HEK293 (cell line): ENCODE results near the gene RGS11.

ENCODE experiments used
- OSR2 ChIP-seq: fragments of 450-650 bp; formaldehyde crosslinking; IDR thresholded peaks from 2 replicates; pipeline ENCODE4 v1.5.1; 2016; ENCODE audit warnings: missing biosample characterization, missing genetic modification characterization
- RBAK ChIP-seq: fragments of 450-650 bp; formaldehyde crosslinking; IDR thresholded peaks from 2 replicates; pipeline ENCODE4 v1.5.1; 2016; ENCODE audit warnings: missing biosample characterization, missing genetic modification characterization
- SALL2 ChIP-seq: fragments of 450-650 bp; formaldehyde crosslinking; IDR thresholded peaks from 2 replicates; pipeline ENCODE4 v1.5.0; 2017; ENCODE audit warnings: missing biosample characterization, mild to moderate bottlenecking, missing genetic modification characterization, borderline replicate concordance
- SETDB1 ChIP-seq: IDR thresholded peaks from one replicate; pipeline ENCODE4 v1.6.1; 2017; ENCODE audit warnings: mild to moderate bottlenecking, low read length, moderate library complexity, mixed read lengths; ENCODE audit not compliant: insufficient read length
- SP2 ChIP-seq: fragments of 450-650 bp; formaldehyde crosslinking; IDR thresholded peaks from 2 replicates; pipeline ENCODE4 v1.5.1; 2016; ENCODE audit warnings: missing biosample characterization, missing genetic modification characterization
- ZBTB48 ChIP-seq: fragments of 450-650 bp; formaldehyde crosslinking; IDR thresholded peaks from 2 replicates; pipeline ENCODE4 v1.5.1; 2016; ENCODE audit warnings: missing biosample characterization, missing genetic modification characterization
- ZBTB7A ChIP-seq: fragments of 450-650 bp; formaldehyde crosslinking; IDR thresholded peaks from 2 replicates; pipeline ENCODE4 v1.5.1; 2016; ENCODE audit warnings: low read depth, missing biosample characterization, missing genetic modification characterization
- ZFP41 ChIP-seq: fragments of 450-650 bp; formaldehyde crosslinking; IDR thresholded peaks from 2 replicates; pipeline ENCODE4 v1.5.1; 2016; ENCODE audit warnings: missing biosample characterization, missing genetic modification characterization, borderline replicate concordance
- ZNF146 ChIP-seq: fragments of 450-650 bp; formaldehyde crosslinking; IDR thresholded peaks from 2 replicates; pipeline ENCODE4 v1.5.1; 2016; ENCODE audit warnings: missing biosample characterization, missing genetic modification characterization
- ZNF2 ChIP-seq: fragments of 450-650 bp; formaldehyde crosslinking; IDR thresholded peaks from 2 replicates; pipeline ENCODE4 v1.5.1; 2016; ENCODE audit warnings: missing biosample characterization, missing genetic modification characterization
- ZNF274 ChIP-seq, 2 experiments: fragments of 200-500 bp in 1 of 2; fragments of 450-650 bp in 1 of 2; sonication (Bioruptor generic) in 1 of 2; formaldehyde crosslinking in 1 of 2; IDR thresholded peaks; 2 replicates each; pipeline versions ENCODE4 v1.5.1 to v1.6.1; 2014 to 2016; ENCODE audit warnings: borderline replicate concordance in 1 of 2, inconsistent platforms in 1 of 2, low read length in 1 of 2, missing biosample characterization in 1 of 2, missing genetic modification characterization in 1 of 2
- ZNF341 ChIP-seq: fragments of 450-650 bp; formaldehyde crosslinking; IDR thresholded peaks from 2 replicates; pipeline ENCODE4; 2016; ENCODE audit warnings: low read depth, missing biosample characterization, missing genetic modification characterization
- ZNF354C ChIP-seq: fragments of 450-650 bp; formaldehyde crosslinking; IDR thresholded peaks from 2 replicates; pipeline ENCODE4 v1.5.1; 2016; ENCODE audit warnings: missing biosample characterization, missing genetic modification characterization, low read depth, borderline replicate concordance
- ZNF391 ChIP-seq: fragments of 450-650 bp; formaldehyde crosslinking; IDR thresholded peaks from 2 replicates; pipeline ENCODE4 v1.5.1; 2016; ENCODE audit warnings: low read depth, missing biosample characterization, missing genetic modification characterization, borderline replicate concordance
- ZNF404 ChIP-seq: fragments of 450-650 bp; formaldehyde crosslinking; IDR thresholded peaks from 2 replicates; pipeline ENCODE4 v1.5.1; 2017; ENCODE audit warnings: missing biosample characterization, missing genetic modification characterization
- ZNF510 ChIP-seq: fragments of 450-650 bp; formaldehyde crosslinking; IDR thresholded peaks from 2 replicates; pipeline ENCODE4 v1.5.1; 2018; ENCODE audit warnings: mild to moderate bottlenecking, missing genetic modification characterization, missing biosample characterization; ENCODE audit not compliant: insufficient replicate concordance
- ZNF549 ChIP-seq: fragments of 450-650 bp; IDR thresholded peaks from 2 replicates; pipeline ENCODE4 v1.5.1; 2018; ENCODE audit warnings: missing biosample characterization, missing genetic modification characterization, mild to moderate bottlenecking, inconsistent platforms, moderate library complexity
- ZNF560 ChIP-seq: fragments of 450-650 bp; formaldehyde crosslinking; IDR thresholded peaks from 2 replicates; pipeline ENCODE4 v1.5.1; 2017; ENCODE audit warnings: missing biosample characterization, missing genetic modification characterization, borderline replicate concordance
- ZNF600 ChIP-seq: fragments of 450-650 bp; formaldehyde crosslinking; IDR thresholded peaks from 2 replicates; pipeline ENCODE4 v1.5.1; 2016; ENCODE audit warnings: missing biosample characterization, missing genetic modification characterization
- ZNF621 ChIP-seq: fragments of 450-650 bp; formaldehyde crosslinking; IDR thresholded peaks from 2 replicates; pipeline ENCODE4 v1.5.1; 2017; ENCODE audit warnings: missing biosample characterization, missing genetic modification characterization
- ZNF624 ChIP-seq: fragments of 450-650 bp; formaldehyde crosslinking; IDR thresholded peaks from 2 replicates; pipeline ENCODE4 v1.5.1; 2017; ENCODE audit warnings: missing biosample characterization, missing genetic modification characterization
- ZNF76 ChIP-seq: fragments of 450-650 bp; formaldehyde crosslinking; IDR thresholded peaks from 2 replicates; pipeline ENCODE4; 2016; ENCODE audit warnings: low read depth, missing biosample characterization, missing genetic modification characterization, borderline replicate concordance
- TF ChIP-seq, protein P1 (sequence below): fragments of 450-650 bp; formaldehyde crosslinking; IDR thresholded peaks from 2 replicates; pipeline ENCODE4 v1.5.1; 2016; ENCODE audit warnings: missing biosample characterization, missing genetic modification characterization
- TF ChIP-seq, protein P2 (sequence below): fragments of 450-650 bp; formaldehyde crosslinking; IDR thresholded peaks from 2 replicates; pipeline ENCODE4 v1.5.1; 2017; ENCODE audit warnings: missing biosample characterization, missing genetic modification characterization
- TF ChIP-seq, protein P3 (sequence below): fragments of 450-650 bp; formaldehyde crosslinking; IDR thresholded peaks from 2 replicates; pipeline ENCODE4 v1.5.1; 2016; ENCODE audit warnings: missing biosample characterization, missing genetic modification characterization
- TF ChIP-seq, protein P4 (sequence below): fragments of 450-650 bp; formaldehyde crosslinking; IDR thresholded peaks from 2 replicates; pipeline ENCODE4 v1.5.1; 2016; ENCODE audit warnings: missing biosample characterization, missing genetic modification characterization, borderline replicate concordance
- TF ChIP-seq, protein P5 (sequence below): fragments of 450-650 bp; formaldehyde crosslinking; IDR thresholded peaks from 2 replicates; pipeline ENCODE4 v1.5.1; 2016; ENCODE audit warnings: missing biosample characterization, missing genetic modification characterization
- TF ChIP-seq, protein P6 (sequence below): fragments of 450-650 bp; formaldehyde crosslinking; IDR thresholded peaks from 2 replicates; pipeline ENCODE4 v1.5.1; 2016; ENCODE audit warnings: missing biosample characterization, missing genetic modification characterization

The RGS11 gene

DNA sequence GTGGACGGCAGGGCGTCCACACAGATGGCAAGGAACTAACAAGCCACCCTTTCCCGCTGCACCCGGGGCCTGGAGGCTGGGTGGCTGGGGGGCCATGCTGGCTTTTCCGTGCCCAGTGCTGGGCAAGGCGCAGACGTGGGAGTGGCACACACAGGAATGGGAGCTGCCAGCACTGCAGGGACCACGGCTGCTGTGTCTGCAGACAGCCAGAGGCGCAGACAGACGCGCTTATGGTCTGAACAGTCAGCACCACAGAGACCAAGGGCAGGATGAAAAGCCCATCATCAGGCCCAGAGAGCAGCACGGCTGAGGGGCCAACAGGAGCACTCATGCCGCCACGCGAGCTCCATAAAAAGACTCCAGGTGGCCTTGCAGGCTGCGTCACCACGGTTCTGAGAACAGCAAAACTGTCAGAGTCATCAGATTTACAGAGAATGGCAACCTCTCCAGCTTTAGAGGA lies 31.2 kb upstream of the RGS11 start (continued):
- TF ChIP-seq, protein P1, sequence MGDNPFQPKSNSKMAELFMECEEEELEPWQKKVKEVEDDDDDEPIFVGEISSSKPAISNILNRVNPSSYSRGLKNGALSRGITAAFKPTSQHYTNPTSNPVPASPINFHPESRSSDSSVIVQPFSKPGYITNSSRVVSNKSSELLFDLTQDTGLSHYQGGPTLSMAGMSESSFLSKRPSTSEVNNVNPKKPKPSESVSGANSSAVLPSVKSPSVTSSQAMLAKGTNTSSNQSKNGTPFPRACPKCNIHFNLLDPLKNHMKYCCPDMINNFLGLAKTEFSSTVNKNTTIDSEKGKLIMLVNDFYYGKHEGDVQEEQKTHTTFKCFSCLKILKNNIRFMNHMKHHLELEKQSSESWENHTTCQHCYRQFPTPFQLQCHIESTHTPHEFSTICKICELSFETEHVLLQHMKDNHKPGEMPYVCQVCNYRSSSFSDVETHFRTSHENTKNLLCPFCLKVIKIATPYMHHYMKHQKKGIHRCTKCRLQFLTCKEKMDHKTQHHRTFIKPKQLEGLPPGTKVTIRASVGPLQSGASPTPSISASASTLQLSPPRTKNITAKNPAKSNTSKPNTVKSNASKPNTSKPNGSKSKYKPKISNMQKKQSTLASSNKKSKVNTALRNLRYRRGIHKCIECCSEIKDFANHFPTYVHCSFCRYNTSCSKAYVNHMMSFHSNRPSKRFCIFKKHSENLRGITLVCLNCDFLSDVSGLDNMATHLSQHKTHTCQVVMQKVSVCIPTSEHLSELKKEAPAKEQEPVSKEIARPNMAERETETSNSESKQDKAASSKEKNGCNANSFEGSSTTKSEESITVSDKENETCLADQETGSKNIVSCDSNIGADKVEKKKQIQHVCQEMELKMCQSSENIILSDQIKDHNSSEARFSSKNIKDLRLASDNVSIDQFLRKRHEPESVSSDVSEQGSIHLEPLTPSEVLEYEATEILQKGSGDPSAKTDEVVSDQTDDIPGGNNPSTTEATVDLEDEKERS: no peak
- TF ChIP-seq ZNF146 (tag by site-specific recombination) (no peak), SP2 (no peak), RBAK (tag by site-specific recombination) (no peak), SETDB1 (no peak), ZNF341 (tag by site-specific recombination) (peak; percentile 60), ZBTB48 (no peak), ZNF621 (tag by site-specific recombination) (no peak), SALL2 (no peak), ZNF354C (no peak), ZNF510 (no peak), ZNF2 (tag by site-specific recombination) (0 out of 2 replicates have a peak, but pooled peaks have one; percentile 23), ZNF600 (tag by site-specific recombination) (peak; percentile 41), ZBTB7A (tag by site-specific recombination) (no peak), ZNF560 (no peak), ZNF624 (tag by site-specific recombination) (no peak), ZFP41 (tag by site-specific recombination) (no peak), ZNF391 (no peak), ZNF404 (tag by site-specific recombination) (no peak), OSR2 (tag by site-specific recombination) (peak; percentile 80), ZNF76 (no peak), ZNF274 (IDR thresholded peaks at IDR 0.05; ENCODE audit: low read length) (no peak), ZNF274 (tag by site-specific recombination; IDR thresholded peaks at IDR 0.05; ENCODE audit: borderline replicate concordance) (no peak), ZNF549 (tag by site-specific recombination) (no peak)
- TF ChIP-seq, protein P2, sequence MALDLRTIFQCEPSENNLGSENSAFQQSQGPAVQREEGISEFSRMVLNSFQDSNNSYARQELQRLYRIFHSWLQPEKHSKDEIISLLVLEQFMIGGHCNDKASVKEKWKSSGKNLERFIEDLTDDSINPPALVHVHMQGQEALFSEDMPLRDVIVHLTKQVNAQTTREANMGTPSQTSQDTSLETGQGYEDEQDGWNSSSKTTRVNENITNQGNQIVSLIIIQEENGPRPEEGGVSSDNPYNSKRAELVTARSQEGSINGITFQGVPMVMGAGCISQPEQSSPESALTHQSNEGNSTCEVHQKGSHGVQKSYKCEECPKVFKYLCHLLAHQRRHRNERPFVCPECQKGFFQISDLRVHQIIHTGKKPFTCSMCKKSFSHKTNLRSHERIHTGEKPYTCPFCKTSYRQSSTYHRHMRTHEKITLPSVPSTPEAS (tag by site-specific recombination): no peak
- TF ChIP-seq, protein P3, sequence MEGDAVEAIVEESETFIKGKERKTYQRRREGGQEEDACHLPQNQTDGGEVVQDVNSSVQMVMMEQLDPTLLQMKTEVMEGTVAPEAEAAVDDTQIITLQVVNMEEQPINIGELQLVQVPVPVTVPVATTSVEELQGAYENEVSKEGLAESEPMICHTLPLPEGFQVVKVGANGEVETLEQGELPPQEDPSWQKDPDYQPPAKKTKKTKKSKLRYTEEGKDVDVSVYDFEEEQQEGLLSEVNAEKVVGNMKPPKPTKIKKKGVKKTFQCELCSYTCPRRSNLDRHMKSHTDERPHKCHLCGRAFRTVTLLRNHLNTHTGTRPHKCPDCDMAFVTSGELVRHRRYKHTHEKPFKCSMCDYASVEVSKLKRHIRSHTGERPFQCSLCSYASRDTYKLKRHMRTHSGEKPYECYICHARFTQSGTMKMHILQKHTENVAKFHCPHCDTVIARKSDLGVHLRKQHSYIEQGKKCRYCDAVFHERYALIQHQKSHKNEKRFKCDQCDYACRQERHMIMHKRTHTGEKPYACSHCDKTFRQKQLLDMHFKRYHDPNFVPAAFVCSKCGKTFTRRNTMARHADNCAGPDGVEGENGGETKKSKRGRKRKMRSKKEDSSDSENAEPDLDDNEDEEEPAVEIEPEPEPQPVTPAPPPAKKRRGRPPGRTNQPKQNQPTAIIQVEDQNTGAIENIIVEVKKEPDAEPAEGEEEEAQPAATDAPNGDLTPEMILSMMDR (tag by site-specific recombination): no peak
- TF ChIP-seq, protein P4, sequence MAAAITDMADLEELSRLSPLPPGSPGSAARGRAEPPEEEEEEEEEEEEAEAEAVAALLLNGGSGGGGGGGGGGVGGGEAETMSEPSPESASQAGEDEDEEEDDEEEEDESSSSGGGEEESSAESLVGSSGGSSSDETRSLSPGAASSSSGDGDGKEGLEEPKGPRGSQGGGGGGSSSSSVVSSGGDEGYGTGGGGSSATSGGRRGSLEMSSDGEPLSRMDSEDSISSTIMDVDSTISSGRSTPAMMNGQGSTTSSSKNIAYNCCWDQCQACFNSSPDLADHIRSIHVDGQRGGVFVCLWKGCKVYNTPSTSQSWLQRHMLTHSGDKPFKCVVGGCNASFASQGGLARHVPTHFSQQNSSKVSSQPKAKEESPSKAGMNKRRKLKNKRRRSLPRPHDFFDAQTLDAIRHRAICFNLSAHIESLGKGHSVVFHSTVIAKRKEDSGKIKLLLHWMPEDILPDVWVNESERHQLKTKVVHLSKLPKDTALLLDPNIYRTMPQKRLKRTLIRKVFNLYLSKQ (tag by site-specific recombination): no peak
- TF ChIP-seq, protein P5, sequence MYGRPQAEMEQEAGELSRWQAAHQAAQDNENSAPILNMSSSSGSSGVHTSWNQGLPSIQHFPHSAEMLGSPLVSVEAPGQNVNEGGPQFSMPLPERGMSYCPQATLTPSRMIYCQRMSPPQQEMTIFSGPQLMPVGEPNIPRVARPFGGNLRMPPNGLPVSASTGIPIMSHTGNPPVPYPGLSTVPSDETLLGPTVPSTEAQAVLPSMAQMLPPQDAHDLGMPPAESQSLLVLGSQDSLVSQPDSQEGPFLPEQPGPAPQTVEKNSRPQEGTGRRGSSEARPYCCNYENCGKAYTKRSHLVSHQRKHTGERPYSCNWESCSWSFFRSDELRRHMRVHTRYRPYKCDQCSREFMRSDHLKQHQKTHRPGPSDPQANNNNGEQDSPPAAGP: no peak
- TF ChIP-seq, protein P6, sequence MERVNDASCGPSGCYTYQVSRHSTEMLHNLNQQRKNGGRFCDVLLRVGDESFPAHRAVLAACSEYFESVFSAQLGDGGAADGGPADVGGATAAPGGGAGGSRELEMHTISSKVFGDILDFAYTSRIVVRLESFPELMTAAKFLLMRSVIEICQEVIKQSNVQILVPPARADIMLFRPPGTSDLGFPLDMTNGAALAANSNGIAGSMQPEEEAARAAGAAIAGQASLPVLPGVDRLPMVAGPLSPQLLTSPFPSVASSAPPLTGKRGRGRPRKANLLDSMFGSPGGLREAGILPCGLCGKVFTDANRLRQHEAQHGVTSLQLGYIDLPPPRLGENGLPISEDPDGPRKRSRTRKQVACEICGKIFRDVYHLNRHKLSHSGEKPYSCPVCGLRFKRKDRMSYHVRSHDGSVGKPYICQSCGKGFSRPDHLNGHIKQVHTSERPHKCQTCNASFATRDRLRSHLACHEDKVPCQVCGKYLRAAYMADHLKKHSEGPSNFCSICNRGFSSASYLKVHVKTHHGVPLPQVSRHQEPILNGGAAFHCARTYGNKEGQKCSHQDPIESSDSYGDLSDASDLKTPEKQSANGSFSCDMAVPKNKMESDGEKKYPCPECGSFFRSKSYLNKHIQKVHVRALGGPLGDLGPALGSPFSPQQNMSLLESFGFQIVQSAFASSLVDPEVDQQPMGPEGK: no peak
